ENCODE results near the gene ANKH.
A peak's percentile ranks its signal among the peaks of the same experiment; 100 is the strongest.
"Not testable (repeated sequence)": the region's sequence is repeated elsewhere in the genome, so short reads cannot be mapped to it uniquely, and the experiment has no call there.

Gene ANKH

GRCh38 chr5:14824499-14824898 lies 47.1 kb downstream of the ANKH start:
- no peak for DNase-seq

- DNase-seq = no peak
Observed at GRCh38 chr5:14821100-14821845, 50.3 kb downstream of the ANKH start.

GRCh38 chr5:14818931-14819790 lies 52.4 kb downstream of the ANKH start:
- DNase-seq = no peak

- DNase-seq = not testable (repeated sequence)
Observed at GRCh38 chr5:14817762-14818136, 53.8 kb downstream of the ANKH start.

- DNase-seq = no peak
Observed at GRCh38 chr5:14816999-14817761, 54.4 kb downstream of the ANKH start.

- DNase-seq = no peak
Observed at GRCh38 chr5:14816374-14816998, 55.1 kb downstream of the ANKH start.

- DNase-seq = no peak
Observed at GRCh38 chr5:14813747-14814146, 57.8 kb downstream of the ANKH start.

- DNase-seq = no peak
Observed at GRCh38 chr5:14812166-14812565, 59.4 kb downstream of the ANKH start.

- DNase-seq = no peak
Observed at GRCh38 chr5:14810928-14811572, 60.5 kb downstream of the ANKH start.

GRCh38 chr5:14810282-14810681 lies 61.3 kb downstream of the ANKH start:
- DNase-seq = no peak

- DNase-seq = peak; percentile 68
Observed at GRCh38 chr5:14809369-14810155, 62.0 kb downstream of the ANKH start.

GRCh38 chr5:14807471-14807870 lies 64.1 kb downstream of the ANKH start:
- DNase-seq = no peak

- no peak for DNase-seq
Observed at GRCh38 chr5:14806456-14806855, 65.1 kb downstream of the ANKH start.

GRCh38 chr5:14802541-14802940 lies 69.0 kb downstream of the ANKH start:
- no peak for DNase-seq

- no peak for DNase-seq
Observed at GRCh38 chr5:14801792-14802191, 69.8 kb downstream of the ANKH start.

GRCh38 chr5:14797385-14797784 lies 74.2 kb downstream of the ANKH start:
- DNase-seq = not testable (repeated sequence)

- DNase-seq = no peak
Observed at GRCh38 chr5:14794583-14795230, 76.9 kb downstream of the ANKH start.

- DNase-seq = no peak
Observed at GRCh38 chr5:14793851-14794250, 77.7 kb downstream of the ANKH start.

GRCh38 chr5:14790911-14791310 lies 80.7 kb downstream of the ANKH start:
- DNase-seq = no peak

- no peak for DNase-seq
Observed at GRCh38 chr5:14790220-14790619, 81.4 kb downstream of the ANKH start.
